ENCODE measurements around the gene SAPCD2.
A peak's percentile ranks its signal among the peaks of the same experiment; 100 is the strongest.

SAPCD2 gene

GRCh38 chr9:137049544-137050449, 20.6 kb downstream of the SAPCD2 start:
- H3K36me3 ChIP-seq: no peaks in the 10 kb centered on the region
- no peak overlapping the region for H3K4me3 ChIP-seq (ENCODE audit: low read depth, low read length)
- TF ChIP-seq CTCF (IDR thresholded peaks at IDR 0.05; ENCODE audit: low read depth, low read length): peak; percentile 85
- H3K9me3 ChIP-seq (ENCODE audit: severe bottlenecking): no peaks in the 10 kb centered on the region
- H3K27ac ChIP-seq: no peak overlapping the region
- peak; percentile 82 for DNase-seq
- peaks cover 9% of the 10 kb centered on the region for H3K27me3 ChIP-seq (ENCODE audit: insufficient read depth, low read depth, severe bottlenecking)

DNA sequence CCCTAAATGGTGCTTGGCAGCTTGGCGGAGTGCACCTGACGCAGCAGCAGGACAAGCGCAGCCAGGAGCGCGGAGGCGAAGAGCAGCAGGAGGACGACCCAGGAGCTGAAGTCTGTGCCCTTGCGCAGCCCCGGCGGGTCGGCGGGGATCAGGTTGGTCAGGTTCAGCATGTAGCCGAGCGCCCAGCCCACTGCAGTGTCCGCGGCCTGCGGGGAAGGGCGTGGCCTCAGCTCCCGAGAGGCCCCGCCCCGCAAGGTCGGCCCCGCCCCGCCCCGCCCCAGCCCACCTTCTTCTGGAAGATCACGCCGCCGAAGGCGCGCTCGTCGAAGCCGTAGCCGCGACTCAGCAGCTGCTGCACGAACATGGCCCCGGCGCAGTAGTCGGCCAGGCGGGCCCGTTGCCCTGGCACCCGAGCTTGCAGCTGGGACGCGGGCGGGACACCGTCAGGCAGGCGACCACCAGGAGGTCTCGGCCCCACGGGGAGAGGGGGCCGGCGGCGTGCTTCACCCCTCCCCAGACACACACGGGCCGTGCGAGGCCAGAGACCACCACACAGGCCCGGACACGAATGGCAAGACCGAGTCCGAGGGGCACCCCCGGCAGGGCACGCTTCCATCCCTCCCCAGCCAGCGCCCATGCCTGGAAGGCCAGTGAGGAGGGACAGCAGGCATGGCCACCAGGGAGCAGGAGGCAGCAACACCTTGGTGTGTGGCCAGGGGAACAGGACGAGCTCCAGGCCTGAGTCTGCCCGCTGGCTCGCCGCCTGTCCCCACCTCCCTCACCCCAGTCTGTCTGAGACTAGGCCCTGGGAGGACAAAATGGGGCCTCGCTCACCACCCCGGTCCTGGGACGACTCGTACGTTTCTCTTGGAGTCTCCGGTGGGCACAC, 21.5 kb downstream of the SAPCD2 start:
- Histone ChIP-seq H3K27ac (no peak overlapping the region), H3K27me3 (ENCODE audit: insufficient read depth, low read depth, severe bottlenecking) (peaks cover 9% of the 10 kb centered on the region), H3K36me3 (no peaks in the 10 kb centered on the region; the same call in 1 of the 2 replicates), H3K9me3 (ENCODE audit: severe bottlenecking) (no peaks in the 10 kb centered on the region), H3K4me3 (ENCODE audit: low read depth, low read length) (no peak overlapping the region)
- TF ChIP-seq CTCF (IDR thresholded peaks at IDR 0.05; ENCODE audit: low read depth, low read length): no peak
- DNase-seq: peak; percentile 59

GRCh38 chr9:137046088-137046787, 24.1 kb downstream of the SAPCD2 start, which contains the start of gene NPDC1:
NPDC1 (minus strand) TSS chr9:137046177; CDS start chr9:137045989, 188 bp downstream.
- peak; percentile 88 for TF ChIP-seq CTCF (IDR thresholded peaks at IDR 0.05; ENCODE audit: low read depth, low read length)
- Histone ChIP-seq H3K4me3 (ENCODE audit: low read depth, low read length) (peak within 1 kb of the TSS; percentile 68), H3K36me3 (peaks cover 8% of the 10 kb centered on the region), H3K27ac (peak within 1 kb of the TSS; percentile 73), H3K27me3 (ENCODE audit: insufficient read depth, low read depth, severe bottlenecking) (peaks cover 9% of the 10 kb centered on the region), H3K9me3 (ENCODE audit: severe bottlenecking) (no peaks in the 10 kb centered on the region)
- DNase-seq: peak; percentile 88

- peak overlapping the region; percentile 73 for H3K27ac ChIP-seq
- no peak for TF ChIP-seq CTCF (IDR thresholded peaks at IDR 0.05; ENCODE audit: low read depth, low read length)
- H3K9me3 ChIP-seq (ENCODE audit: severe bottlenecking): no peaks in the 10 kb centered on the region
- H3K27me3 ChIP-seq (ENCODE audit: insufficient read depth, low read depth, severe bottlenecking): peaks cover 9% of the 10 kb centered on the region
- peaks cover 10% of the 10 kb centered on the region for H3K36me3 ChIP-seq
- DNase-seq: peak; percentile 63
- peak overlapping the region; percentile 68 for H3K4me3 ChIP-seq (ENCODE audit: low read depth, low read length)
Observed at GRCh38 chr9:137045294-137046087, 24.9 kb downstream of the SAPCD2 start.
